Right lobe of liver (tissue), 6 donors: ENCODE results near the gene FCGR3B. TPM values are rescaled to one million over a fixed set of nuclear protein-coding genes. Genes with fewer than 3 reads are reported as not detected.
"Not testable (repeated sequence)": the region's sequence is repeated elsewhere in the genome, so short reads cannot be mapped to it uniquely, and the experiment has no call there.

Experiments
- ATAC-seq, 4 donors: fragments of 200-7000 bp; cut with Tn5 transposase; one replicate each; pipeline ENCODE4 v1.9.1; 2020; ENCODE audit warnings: mild to moderate bottlenecking in 4 of 4, moderate library complexity in 4 of 4
- DNase-seq, 3 donors: peaks; one replicate each; pipeline ENCODE4 v3.0.0-alpha.2; 2020
- H3K27ac ChIP-seq, 3 donors: fragments of 200-600 bp; one replicate each; pipeline ENCODE4 v1.8.0; 2022
- H3K27me3 ChIP-seq, 2 donors: fragments of 200-600 bp; one replicate each; pipeline ENCODE4 v1.8.0; 2022
- H3K36me3 ChIP-seq, 4 donors: fragments of 200-600 bp; sonication (generic) in 1 of 4; one replicate each; pipeline versions ENCODE4 v1.5.1 to v1.8.0; 2017 to 2022; ENCODE audit warnings: control low read depth in 1 of 4
- H3K4me1 ChIP-seq, 4 donors: fragments of 200-600 bp; sonication (generic) in 1 of 4; one replicate each; pipeline versions ENCODE4 v1.5.1 to v1.8.0; 2017 to 2022; ENCODE audit warnings: control low read depth in 1 of 4
- H3K4me3 ChIP-seq, 3 donors: fragments of 200-600 bp; one replicate each; pipeline ENCODE4 v1.8.0; 2022
- H3K9me3 ChIP-seq, 4 donors: fragments of 200-600 bp; sonication (generic) in 1 of 4; one replicate each; pipeline versions ENCODE4 v1.5.1 to v1.8.0; 2017 to 2022; ENCODE audit warnings: control low read depth in 1 of 4
- WGBS: methylation state at CpG from one replicate; pipeline ENCODE4 v1.1.6; 2018; ENCODE audit warnings: low coverage, low lambda C conversion rate; ENCODE audit not compliant: insufficient coverage; ENCODE audit errors: missing lambda C conversion rate; 5-methylcytosine and 5-hydroxymethylcytosine counted together
- intact Hi-C, 2 donors: fragments of 100-400 bp; cut with DNase I; formaldehyde crosslinking; loops; one replicate each; pipeline versions ENCODE4 v1.11.2 to v1.14.1; 2022
- total RNA-seq, 6 experiments: library from RNA; depleted of rRNA in 2 of 6; stranded (reverse); fragments of >200 nt in 2 of 6; fragmentation: NEBNext Ultra II Directional in 3 of 6; extraction: Animal tissue kit (Norgen Biotek cat#: 25700) in 3 of 6; gene quantifications; one replicate each; pipeline versions ENCODE4 v1.1.0 to v1.2.4, GENCODE V29; 2016 to 2023
- TF ChIP-seq, protein P1 (sequence below), 4 donors: fragments of 200-600 bp in 3 of 4; fragments of 450-650 bp in 1 of 4; IDR thresholded peaks; one replicate each; pipeline versions ENCODE4 v1.5.1 to v1.8.0; 2016 to 2022; ENCODE audit warnings: antibody characterized with exemption in 4 of 4, mild to moderate bottlenecking in 2 of 4
- donor health status: DM: no; HTN: yes; CAD: no.
- donor health status: DM: no; HTN: no; CAD: no.
- donor health status: DM: no; HTN: no; CAD: no.
- donor health status: DM: no; HTN: yes; CAD: no.
- donor health status: DM: no; HTN: yes; CAD: no.

The FCGR3B gene
- total RNA-seq, 6 experiments from 2014 or later = 1.7 to 14.3 (median 3.6) TPM

DNA sequence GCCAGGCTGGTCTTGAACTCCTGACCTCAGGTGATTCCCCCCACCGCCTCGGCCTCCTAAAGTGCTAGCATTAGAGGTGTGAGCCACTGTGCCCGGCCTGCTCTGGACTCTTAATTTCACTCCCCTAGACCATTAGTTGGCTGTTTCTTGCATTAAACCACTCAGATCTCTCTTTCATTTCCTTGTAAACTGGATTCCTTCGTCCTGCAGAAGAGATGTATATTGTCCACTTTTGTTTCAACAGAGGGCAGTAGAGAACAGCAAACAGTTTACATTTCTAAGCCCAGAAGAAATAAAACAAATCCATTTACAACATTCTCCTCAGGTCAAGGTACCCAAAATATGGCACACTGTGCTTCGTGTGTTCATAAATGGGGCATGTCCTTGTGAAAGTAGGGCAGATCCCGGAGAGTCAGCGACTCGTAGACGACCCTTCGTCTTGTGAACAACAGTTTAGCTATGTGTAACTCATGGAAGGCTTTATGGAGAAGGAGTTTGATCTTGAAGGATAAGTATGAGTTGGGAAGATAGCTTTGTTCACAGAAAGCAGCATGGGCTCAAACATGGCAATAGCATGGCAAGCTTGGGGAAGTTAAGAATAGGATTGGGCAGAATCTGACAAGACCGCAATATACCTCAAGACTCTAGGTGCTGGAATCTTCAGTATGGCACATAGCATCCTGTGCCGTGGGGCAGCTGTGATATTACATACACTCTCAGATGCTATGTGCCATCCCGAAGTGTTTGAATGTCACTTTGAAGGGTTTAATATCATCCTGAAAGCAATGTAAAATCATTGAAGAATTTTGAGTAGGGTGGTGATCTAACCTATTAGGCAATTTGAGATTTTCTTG, 16.8 kb upstream of the FCGR3B start:
- H3K4me1 ChIP-seq, DNase-seq, H3K9me3 ChIP-seq, H3K36me3 ChIP-seq, H3K4me3 ChIP-seq, H3K27ac ChIP-seq, H3K27me3 ChIP-seq, intact Hi-C loops: not testable (repeated sequence)
- WGBS = 32% methylated on average over 11 of the region's 13 CpGs
- peak; percentile 78 to 87 (median 80) for ATAC-seq
- TF ChIP-seq, protein P1, sequence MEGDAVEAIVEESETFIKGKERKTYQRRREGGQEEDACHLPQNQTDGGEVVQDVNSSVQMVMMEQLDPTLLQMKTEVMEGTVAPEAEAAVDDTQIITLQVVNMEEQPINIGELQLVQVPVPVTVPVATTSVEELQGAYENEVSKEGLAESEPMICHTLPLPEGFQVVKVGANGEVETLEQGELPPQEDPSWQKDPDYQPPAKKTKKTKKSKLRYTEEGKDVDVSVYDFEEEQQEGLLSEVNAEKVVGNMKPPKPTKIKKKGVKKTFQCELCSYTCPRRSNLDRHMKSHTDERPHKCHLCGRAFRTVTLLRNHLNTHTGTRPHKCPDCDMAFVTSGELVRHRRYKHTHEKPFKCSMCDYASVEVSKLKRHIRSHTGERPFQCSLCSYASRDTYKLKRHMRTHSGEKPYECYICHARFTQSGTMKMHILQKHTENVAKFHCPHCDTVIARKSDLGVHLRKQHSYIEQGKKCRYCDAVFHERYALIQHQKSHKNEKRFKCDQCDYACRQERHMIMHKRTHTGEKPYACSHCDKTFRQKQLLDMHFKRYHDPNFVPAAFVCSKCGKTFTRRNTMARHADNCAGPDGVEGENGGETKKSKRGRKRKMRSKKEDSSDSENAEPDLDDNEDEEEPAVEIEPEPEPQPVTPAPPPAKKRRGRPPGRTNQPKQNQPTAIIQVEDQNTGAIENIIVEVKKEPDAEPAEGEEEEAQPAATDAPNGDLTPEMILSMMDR (IDR thresholded peaks at IDR 0.05) = peak; percentile 31 to 59 (median 44)

DNA sequence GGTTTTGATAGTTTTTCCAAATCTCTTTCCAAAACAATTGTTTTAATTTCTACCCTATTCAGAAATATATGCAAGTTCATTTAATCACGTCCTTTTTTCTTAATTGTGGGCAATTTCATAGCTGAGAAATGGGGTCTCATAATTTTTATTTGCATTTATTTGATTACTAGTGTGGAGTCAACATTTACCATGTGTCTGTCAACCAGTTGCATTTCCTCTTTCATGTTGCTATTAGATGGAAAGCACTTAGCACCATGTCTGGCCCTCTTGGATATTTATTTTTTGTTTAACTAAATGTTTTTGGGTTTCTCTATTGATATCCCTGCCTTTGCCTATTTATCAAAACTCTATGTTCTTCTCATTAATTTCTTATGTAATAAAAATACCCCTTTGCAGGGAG, 13.9 kb upstream of the FCGR3B start:
- H3K27ac ChIP-seq, DNase-seq, H3K36me3 ChIP-seq, H3K27me3 ChIP-seq, H3K4me1 ChIP-seq, H3K4me3 ChIP-seq, H3K9me3 ChIP-seq, ATAC-seq, intact Hi-C loops: not testable (repeated sequence)
- WGBS = 61% methylated on average over 1 of the region's 1 CpG

- H3K9me3 ChIP-seq, intact Hi-C loops, H3K36me3 ChIP-seq, H3K27ac ChIP-seq, H3K27me3 ChIP-seq, H3K4me3 ChIP-seq, H3K4me1 ChIP-seq, DNase-seq: not testable (repeated sequence)
- peak; percentile 54 to 71 (median 55) for ATAC-seq
- 59% methylated on average over 5 of the region's 5 CpGs for WGBS
Observed at GRCh38 chr1:161643481-161644208, 12.7 kb upstream of the FCGR3B start.

- H3K4me3 ChIP-seq, H3K4me1 ChIP-seq, intact Hi-C loops, H3K27me3 ChIP-seq, H3K27ac ChIP-seq, H3K9me3 ChIP-seq, DNase-seq, H3K36me3 ChIP-seq: not testable (repeated sequence)
- TF ChIP-seq, protein P1 (IDR thresholded peaks at IDR 0.05) = peak in 1 of 4 donors; percentile 20
- peak; percentile 56 to 77 (median 65) for ATAC-seq
- 71% methylated on average over 1 of the region's 1 CpG for WGBS
Observed at GRCh38 chr1:161642697-161643096, 11.7 kb upstream of the FCGR3B start.

DNA sequence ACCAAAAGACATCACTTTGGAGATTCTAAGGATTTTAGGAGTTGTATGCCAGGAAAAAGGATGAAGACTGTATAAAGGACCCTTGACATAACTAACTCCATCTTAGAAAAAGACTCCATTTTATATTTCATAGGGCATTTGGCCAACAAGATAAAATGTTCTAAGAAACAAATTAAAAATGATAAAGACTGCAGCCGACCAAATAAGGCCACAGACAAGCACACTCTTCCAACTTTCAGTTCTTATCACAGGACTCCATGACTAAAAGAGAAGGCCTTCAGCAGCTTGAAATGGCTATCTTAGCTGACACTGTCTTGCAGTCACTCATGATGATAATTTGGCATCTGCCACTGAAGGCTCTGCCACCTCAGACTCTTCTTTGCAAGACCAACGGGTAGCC, 8.2 kb upstream of the FCGR3B start:
- ATAC-seq, H3K9me3 ChIP-seq, H3K27ac ChIP-seq, H3K36me3 ChIP-seq, DNase-seq, H3K27me3 ChIP-seq, H3K4me3 ChIP-seq, H3K4me1 ChIP-seq, intact Hi-C loops: not testable (repeated sequence)
- no CpG with 5 or more reads among the region's 2 CpGs for WGBS

- H3K4me3 ChIP-seq, H3K4me1 ChIP-seq, ATAC-seq, DNase-seq, H3K27me3 ChIP-seq, H3K9me3 ChIP-seq, H3K27ac ChIP-seq, H3K36me3 ChIP-seq, intact Hi-C loops: not testable (repeated sequence)
- WGBS = 38% methylated on average over 1 of the region's 6 CpGs
Observed at GRCh38 chr1:161638251-161638993, 7.4 kb upstream of the FCGR3B start.

- H3K27me3 ChIP-seq, H3K4me3 ChIP-seq, H3K36me3 ChIP-seq, intact Hi-C loops, H3K4me1 ChIP-seq, H3K27ac ChIP-seq, H3K9me3 ChIP-seq, DNase-seq, ATAC-seq: not testable (repeated sequence)
- WGBS = 90% methylated on average over 3 of the region's 3 CpGs
Observed at GRCh38 chr1:161636976-161637375, 6.0 kb upstream of the FCGR3B start.

- H3K27me3 ChIP-seq, H3K9me3 ChIP-seq, H3K4me3 ChIP-seq, H3K4me1 ChIP-seq, intact Hi-C loops, H3K36me3 ChIP-seq, DNase-seq, H3K27ac ChIP-seq: not testable (repeated sequence)
- WGBS = no CpG with 5 or more reads among the region's 1 CpG
- ATAC-seq = peak in 3 of 4 donors; percentile 39 to 70 (median 54)
Observed at GRCh38 chr1:161636189-161636782, 5.3 kb upstream of the FCGR3B start.

DNA sequence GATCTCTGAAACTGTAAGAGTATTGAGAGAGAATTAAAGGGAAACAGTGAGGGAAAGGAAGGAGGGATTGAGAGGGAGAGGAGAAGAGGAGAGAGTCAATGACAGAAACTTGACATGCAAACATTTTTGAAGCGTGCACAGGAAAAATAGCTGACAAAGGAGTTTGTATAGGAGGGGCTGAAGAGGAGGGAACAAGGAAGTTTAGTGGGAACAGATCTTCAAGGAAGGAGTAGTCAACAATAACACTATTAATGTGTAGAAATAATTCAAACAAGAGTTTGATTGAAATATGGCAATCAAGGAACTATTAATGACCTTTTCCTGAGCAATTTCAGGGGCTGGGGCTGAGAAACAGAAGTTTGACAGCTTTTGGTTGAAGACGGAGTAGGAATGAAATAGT, 4.0 kb upstream of the FCGR3B start:
- H3K27ac ChIP-seq, H3K4me3 ChIP-seq, H3K4me1 ChIP-seq, H3K36me3 ChIP-seq, intact Hi-C loops, H3K9me3 ChIP-seq, DNase-seq, H3K27me3 ChIP-seq: not testable (repeated sequence)
- ATAC-seq = peak in 1 of 4 donors; percentile 19
- WGBS = 50% methylated on average over 1 of the region's 2 CpGs
